Ishikawa (cell line): Measurements from ENCODE around the gene STOML2.

Source experiments
- FOXM1 ChIP-seq: IDR thresholded peaks from 2 replicates; pipeline ENCODE4 v1.6.1; 2012; ENCODE audit warnings: low read depth, borderline replicate concordance
- MAX ChIP-seq: IDR thresholded peaks from 2 replicates; pipeline ENCODE4 v1.6.1; 2012
- RAD21 ChIP-seq: IDR thresholded peaks from 2 replicates; pipeline ENCODE4 v1.6.1; 2012; ENCODE audit warnings: low read depth
- TAF1 ChIP-seq: IDR thresholded peaks from 2 replicates; pipeline ENCODE4 v1.6.1; 2012; ENCODE audit warnings: low read depth, mild to moderate bottlenecking
- TEAD4 ChIP-seq: IDR thresholded peaks from 2 replicates; pipeline ENCODE4 v1.6.1; 2012
- YY1 ChIP-seq: IDR thresholded peaks from 2 replicates; pipeline ENCODE4 v1.6.1; 2012; ENCODE audit warnings: low read depth
- ZBTB7A ChIP-seq: IDR thresholded peaks from 2 replicates; pipeline ENCODE4 v1.6.1; 2012; ENCODE audit warnings: low read depth

- TF ChIP-seq TAF1 (no peak), RAD21 (no peak), TEAD4 (no peak), FOXM1 (no peak), ZBTB7A (no peak), MAX (no peak), YY1 (no peak)
Observed at GRCh38 chr9:35097573-35097972, 5.4 kb downstream of the STOML2 start.
